Activated naive CD4-positive, alpha-beta T cell treated with anti-CD3 and anti-CD28 coated beads, Interleukin-2, amount 10 ng/mL, durations not matched to agents 7 days and 5 days (primary cell): Measurements from ENCODE around the gene ZC3H4.
A peak's percentile ranks its signal among the peaks of the same experiment; 100 is the strongest.

Experiments used
- CTCF ChIA-PET: fragments of 350-600 bp; sonication (Branson Sonifier 250); formaldehyde crosslinking; loops from one replicate; lab custom pipeline; 2021; ENCODE audit warnings: antibody characterized with exemption; lab: Charles Lee
- DNase-seq: peaks from one replicate; pipeline ENCODE4 v3.0.0-alpha.2; 2020
- H3K27ac Mint-ChIP-seq: one replicate; pipeline ENCODE4 v1.8.0; 2021; ENCODE audit warnings: mild to moderate bottlenecking, moderate library complexity, mixed read lengths
- H3K27me3 Mint-ChIP-seq: one replicate; pipeline ENCODE4 v1.8.0; 2021; ENCODE audit warnings: mild to moderate bottlenecking, mixed read lengths
- H3K36me3 Mint-ChIP-seq: one replicate; pipeline ENCODE4 v1.8.0; 2021; ENCODE audit warnings: mixed read lengths
- H3K4me1 Mint-ChIP-seq: one replicate; pipeline ENCODE4 v1.8.0; 2021; ENCODE audit warnings: mixed read lengths
- H3K4me3 Mint-ChIP-seq: one replicate; pipeline ENCODE4 v1.8.0; 2021; ENCODE audit warnings: mild to moderate bottlenecking, moderate library complexity, mixed read lengths
- H3K9me3 Mint-ChIP-seq: one replicate; pipeline ENCODE4 v1.8.0; 2021; ENCODE audit warnings: mixed read lengths

ZC3H4 gene

GRCh38 chr19:47129579-47129978 is 16.0 kb upstream of the ZC3H4 start:
- peaks cover 49% of the 10 kb centered on the region for H3K4me1 Mint-ChIP-seq
- peaks cover 34% of the 10 kb centered on the region for H3K36me3 Mint-ChIP-seq
- H3K27ac Mint-ChIP-seq, result no peak overlapping the region
- CTCF ChIA-PET, result interaction anchor here (1.5 kb wide), 1 partner anchor 51 kb away, joined by 3 read pairs; no protein-coding TSS in a partner anchor
- DNase-seq, result no peak
- H3K9me3 Mint-ChIP-seq, result peaks cover 3% of the 10 kb centered on the region
- H3K27me3 Mint-ChIP-seq, result peaks cover 7% of the 10 kb centered on the region
- H3K4me3 Mint-ChIP-seq, result no peak overlapping the region

DNA sequence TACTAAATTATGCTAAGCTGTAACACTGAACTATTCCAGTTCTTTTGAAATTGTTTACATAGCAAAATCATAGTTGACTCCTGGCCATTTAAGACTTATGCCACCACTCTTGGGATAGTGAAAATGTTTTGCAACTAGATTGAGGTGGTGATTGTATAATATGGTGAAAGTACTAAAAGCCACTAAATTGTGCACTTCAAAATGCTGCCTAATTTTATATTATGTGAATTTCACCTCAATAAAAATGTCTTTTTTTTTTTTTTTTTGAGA is 12.0 kb upstream of the ZC3H4 start:
- H3K9me3 Mint-ChIP-seq, result peaks cover 3% of the 10 kb centered on the region
- no peak overlapping the region for H3K27ac Mint-ChIP-seq
- CTCF ChIA-PET, result interaction anchor here (0.6 to 4.0 kb wide), 12 partner anchors 9 to 112 kb away, joined by 3 to 54 read pairs (median 6); partner anchors contain the start of gene ZC3H4
- no peak overlapping the region for H3K4me3 Mint-ChIP-seq
- DNase-seq, result no peak
- H3K4me1 Mint-ChIP-seq, result peaks cover 12% of the 10 kb centered on the region
- H3K27me3 Mint-ChIP-seq, result peaks cover 12% of the 10 kb centered on the region
- peaks cover 4% of the 10 kb centered on the region for H3K36me3 Mint-ChIP-seq

DNA sequence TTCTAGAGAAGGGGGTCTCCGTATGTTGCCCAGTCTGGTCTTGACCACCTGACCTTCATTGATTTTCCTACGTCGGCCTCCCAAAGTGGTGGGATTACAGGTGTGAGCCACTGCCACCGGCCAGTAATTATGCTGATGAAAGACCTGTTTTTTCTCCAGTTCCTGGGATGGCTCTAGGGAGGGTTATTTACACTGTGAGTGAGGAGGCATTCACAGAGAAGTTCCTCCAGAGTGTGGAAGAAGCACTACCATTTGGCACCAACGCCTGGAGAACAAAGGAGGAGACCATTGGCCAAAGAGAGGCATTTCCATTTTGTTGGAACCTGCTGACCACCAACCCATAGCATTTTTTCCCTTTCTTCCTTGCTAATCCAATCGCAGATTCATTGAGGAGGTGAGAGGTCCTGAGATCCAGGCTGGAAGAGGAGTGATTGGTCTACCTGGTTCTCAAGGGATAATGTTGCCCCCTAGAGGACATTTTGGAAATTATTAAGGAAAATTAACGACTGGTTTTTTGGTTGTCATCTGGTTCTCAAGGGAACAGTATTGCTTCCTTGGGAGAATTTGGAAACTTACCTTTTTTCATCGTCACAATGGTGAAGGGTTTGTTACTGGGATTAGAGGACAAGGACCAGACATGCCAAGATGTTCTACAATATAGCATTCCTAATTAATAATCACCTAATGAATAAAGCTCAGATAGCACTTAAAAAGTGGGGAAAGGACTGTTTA is 11.5 kb upstream of the ZC3H4 start:
- H3K36me3 Mint-ChIP-seq, result no peaks in the 10 kb centered on the region
- H3K27me3 Mint-ChIP-seq, result peaks cover 10% of the 10 kb centered on the region
- H3K9me3 Mint-ChIP-seq, result no peaks in the 10 kb centered on the region
- no peak overlapping the region for H3K27ac Mint-ChIP-seq
- no peak overlapping the region for H3K4me3 Mint-ChIP-seq
- DNase-seq, result no peak
- CTCF ChIA-PET, result interaction anchor here (0.6 to 4.7 kb wide), 14 partner anchors 9 to 112 kb away, joined by 3 to 54 read pairs (median 6); partner anchors contain the start of gene ZC3H4
- peaks cover 7% of the 10 kb centered on the region for H3K4me1 Mint-ChIP-seq

DNA sequence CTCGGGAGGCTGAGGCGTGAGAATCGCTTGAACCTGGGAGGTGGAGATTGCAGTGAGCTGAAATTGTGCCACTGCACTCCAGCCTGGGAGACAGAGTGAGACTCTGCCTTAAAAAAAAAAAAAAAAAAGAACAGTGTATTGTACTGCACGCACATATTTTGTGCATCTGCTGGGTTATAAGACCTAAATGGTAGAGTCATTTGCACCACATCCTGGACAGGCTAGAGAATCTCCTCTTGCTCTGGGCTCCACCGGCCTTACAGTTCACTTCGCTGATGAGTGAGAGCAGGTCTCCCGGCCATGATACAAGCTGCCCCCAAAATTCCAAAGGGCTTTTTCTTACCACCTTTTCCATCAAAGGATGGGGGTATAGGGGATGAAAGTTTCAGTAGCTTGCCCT is 9.8 kb upstream of the ZC3H4 start:
- no peak overlapping the region for H3K27ac Mint-ChIP-seq
- H3K4me1 Mint-ChIP-seq, result peaks cover 5% of the 10 kb centered on the region
- DNase-seq, result no peak
- H3K27me3 Mint-ChIP-seq, result peaks cover 7% of the 10 kb centered on the region
- CTCF ChIA-PET, result interaction anchor here (0.6 to 4.7 kb wide), 8 partner anchors 10 to 1056 kb away, joined by 3 to 42 read pairs (median 3); partner anchors contain the start of gene ZC3H4
- H3K9me3 Mint-ChIP-seq, result no peaks in the 10 kb centered on the region
- no peaks in the 10 kb centered on the region for H3K36me3 Mint-ChIP-seq
- no peak overlapping the region for H3K4me3 Mint-ChIP-seq

GRCh38 chr19:47122359-47123335 is 9.1 kb upstream of the ZC3H4 start:
- Mint-ChIP-seq H3K27me3 (peaks cover 13% of the 10 kb centered on the region), H3K36me3 (no peaks in the 10 kb centered on the region), H3K27ac (no peak overlapping the region), H3K4me3 (no peak overlapping the region), H3K4me1 (peaks cover 5% of the 10 kb centered on the region), H3K9me3 (no peaks in the 10 kb centered on the region)
- DNase-seq, result no peak
- CTCF ChIA-PET, result interaction anchor here (0.6 to 4.7 kb wide), 9 partner anchors 9 to 1055 kb away, joined by 3 to 42 read pairs (median 3); partner anchors contain the start of gene ZC3H4

DNA sequence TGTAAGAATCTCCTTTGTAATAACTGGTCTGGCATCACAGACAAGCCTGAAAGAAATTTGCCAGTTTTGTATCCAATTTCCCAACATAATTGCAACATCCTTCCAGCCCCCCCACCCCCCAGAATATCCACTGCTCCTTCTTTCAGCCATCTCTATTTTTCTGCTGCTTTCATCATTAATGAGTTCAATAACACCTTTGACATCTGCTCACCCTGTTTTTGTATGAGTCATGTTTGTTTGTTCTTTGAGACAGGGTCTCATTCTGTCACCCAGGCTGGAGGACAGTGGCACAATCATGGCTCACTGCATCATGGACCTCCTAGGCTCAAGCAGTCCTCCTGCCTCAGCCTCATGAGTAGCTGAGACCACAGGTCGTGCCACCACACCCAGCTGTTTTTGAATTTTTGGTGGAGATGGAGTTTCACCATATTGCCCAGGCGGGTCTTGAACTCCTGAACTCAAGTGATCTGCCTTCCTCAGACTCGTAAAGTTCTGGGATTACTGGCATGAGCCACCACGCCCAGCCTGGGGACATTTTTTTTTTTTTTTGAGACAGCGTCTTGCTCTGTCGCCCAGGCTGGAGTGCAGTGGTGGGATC is 7.0 kb upstream of the ZC3H4 start:
- H3K36me3 Mint-ChIP-seq, result no peaks in the 10 kb centered on the region
- no peak overlapping the region for H3K27ac Mint-ChIP-seq
- peaks cover 16% of the 10 kb centered on the region for H3K27me3 Mint-ChIP-seq
- H3K4me3 Mint-ChIP-seq, result no peak overlapping the region
- peaks cover 7% of the 10 kb centered on the region for H3K4me1 Mint-ChIP-seq
- CTCF ChIA-PET, result interaction anchor here (0.6 to 4.7 kb wide), 3 partner anchors 11 to 108 kb away, joined by 3 to 42 read pairs (median 3); no protein-coding TSS in a partner anchor
- DNase-seq, result no peak
- no peaks in the 10 kb centered on the region for H3K9me3 Mint-ChIP-seq

DNA sequence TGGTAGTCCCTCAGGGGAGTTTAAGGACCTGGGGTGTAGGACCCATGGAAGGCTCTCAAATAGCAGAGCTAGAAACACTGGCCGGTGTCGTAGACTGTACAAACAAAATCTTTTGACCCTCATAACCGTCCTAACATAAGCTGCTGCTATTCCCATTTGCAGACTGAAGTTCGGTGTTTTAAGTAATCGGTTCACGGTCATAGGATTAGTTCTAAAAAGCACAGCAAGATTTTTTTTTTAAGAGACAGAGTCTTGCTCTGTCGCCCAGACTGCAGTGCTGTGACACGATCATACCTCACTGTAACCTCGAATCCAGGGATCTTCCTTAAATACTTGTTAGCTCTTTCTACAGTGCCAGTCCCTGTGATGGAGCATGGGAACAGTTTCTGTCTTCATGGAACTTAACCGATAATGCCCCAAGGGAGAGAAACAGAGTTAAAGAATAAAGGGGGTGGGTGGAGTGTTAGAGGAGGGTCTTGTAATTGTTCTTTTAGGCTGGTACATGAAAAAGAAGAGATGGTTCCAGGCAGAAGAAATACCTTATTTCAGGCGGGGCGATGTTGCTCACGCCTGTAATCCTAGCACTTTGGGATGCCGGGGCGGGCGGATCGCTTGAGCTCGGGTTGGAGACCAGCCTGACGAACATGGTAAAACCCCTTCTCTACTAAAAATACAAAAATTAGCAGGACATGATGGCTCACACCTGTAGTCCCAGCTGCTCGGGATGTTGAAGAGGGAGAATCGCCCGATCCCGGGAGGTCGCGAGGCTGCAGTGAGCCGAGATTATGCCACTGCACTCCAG is 475 bp upstream of the ZC3H4 start:
- H3K36me3 Mint-ChIP-seq, result peaks cover 24% of the 10 kb centered on the region
- H3K4me1 Mint-ChIP-seq, result peaks cover 25% of the 10 kb centered on the region
- H3K27me3 Mint-ChIP-seq, result peaks cover 9% of the 10 kb centered on the region
- H3K27ac Mint-ChIP-seq, result peak overlapping the region; percentile 100
- DNase-seq, result no peak
- H3K4me3 Mint-ChIP-seq, result peak overlapping the region; percentile 94
- CTCF ChIA-PET, result interaction anchor here (1.2 to 4.5 kb wide), 7 partner anchors 9 to 130 kb away, joined by 3 to 29 read pairs (median 6); partner anchors contain the start of gene SAE1
- H3K9me3 Mint-ChIP-seq, result no peaks in the 10 kb centered on the region

GRCh38 chr19:47112166-47112996 is 1.2 kb downstream of the ZC3H4 start:
- CTCF ChIA-PET, result interaction anchor here (1.2 to 4.5 kb wide), 3 partner anchors 14 to 33 kb away, joined by 6 to 29 read pairs (median 17); partner anchors contain the start of gene SAE1
- Mint-ChIP-seq H3K4me3 (peak overlapping the region; percentile 94), H3K36me3 (peaks cover 40% of the 10 kb centered on the region), H3K27ac (peak overlapping the region; percentile 100), H3K4me1 (peaks cover 41% of the 10 kb centered on the region), H3K9me3 (no peaks in the 10 kb centered on the region), H3K27me3 (peaks cover under 1% of the 10 kb centered on the region)
- peak; percentile 93 for DNase-seq

DNA sequence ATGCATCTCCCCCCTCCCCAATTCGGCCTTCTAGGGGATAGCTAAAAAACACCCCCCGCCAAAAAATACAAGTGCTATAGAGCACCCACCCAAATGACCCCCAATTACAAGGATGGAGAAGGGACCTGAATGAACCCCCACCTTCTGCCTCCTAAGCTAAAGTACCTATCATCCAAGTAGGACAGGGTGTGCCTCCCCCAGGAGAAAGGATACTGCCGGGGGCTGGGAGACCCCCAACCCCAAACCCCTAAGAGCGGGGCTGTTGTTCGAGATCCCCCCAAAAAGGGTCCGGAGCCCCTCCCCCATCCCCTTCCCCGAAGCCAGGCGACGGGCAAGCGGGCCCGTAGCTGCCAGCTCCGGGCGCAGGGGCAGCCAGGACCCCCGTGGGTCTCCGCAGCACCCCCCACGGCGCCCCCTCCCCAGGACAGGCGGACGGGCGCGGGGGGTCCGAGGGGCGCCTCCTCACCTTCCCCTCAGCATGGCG is 1.9 kb downstream of the ZC3H4 start:
- Mint-ChIP-seq H3K4me1 (peaks cover 48% of the 10 kb centered on the region), H3K4me3 (peak overlapping the region; percentile 94), H3K27me3 (no peaks in the 10 kb centered on the region), H3K27ac (peak overlapping the region; percentile 100), H3K9me3 (no peaks in the 10 kb centered on the region), H3K36me3 (peaks cover 44% of the 10 kb centered on the region)
- CTCF ChIA-PET, result no interaction called here
- DNase-seq, result no peak

DNA sequence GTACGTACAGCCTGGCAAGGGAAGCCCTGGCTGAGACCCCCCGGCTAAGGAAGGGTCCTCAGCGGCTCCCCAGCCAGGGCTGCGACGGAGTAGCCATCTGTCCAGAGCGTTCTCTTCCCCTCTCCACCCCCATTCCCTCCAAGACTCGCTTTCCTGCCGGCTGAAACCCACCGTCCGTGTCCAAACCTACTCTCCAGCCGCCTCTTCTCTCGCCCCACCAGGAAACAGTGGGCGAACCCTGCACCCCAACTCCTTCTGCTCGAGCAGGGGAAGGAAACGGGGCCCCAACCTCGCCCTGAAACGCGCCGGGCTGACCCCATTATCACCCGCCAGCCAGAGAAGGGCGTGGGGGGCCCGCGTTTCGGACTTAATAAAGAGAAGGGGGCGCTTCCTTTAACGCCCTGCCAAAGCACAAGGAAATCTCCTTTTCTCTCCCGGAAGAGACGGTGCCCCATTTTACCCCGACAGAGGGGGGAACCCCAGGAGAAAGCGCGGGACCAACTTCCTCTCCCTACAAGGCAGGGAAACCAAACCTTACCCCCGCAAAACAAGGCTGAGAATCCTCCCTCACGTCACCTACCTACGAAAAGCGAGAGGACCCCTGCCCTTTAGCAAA is 2.5 kb downstream of the ZC3H4 start:
- DNase-seq, result peak; percentile 61
- CTCF ChIA-PET, result no interaction called here
- Mint-ChIP-seq H3K27ac (peak overlapping the region; percentile 100), H3K27me3 (no peaks in the 10 kb centered on the region), H3K4me3 (peak overlapping the region; percentile 94), H3K9me3 (no peaks in the 10 kb centered on the region), H3K36me3 (peaks cover 44% of the 10 kb centered on the region), H3K4me1 (peaks cover 51% of the 10 kb centered on the region)

DNA sequence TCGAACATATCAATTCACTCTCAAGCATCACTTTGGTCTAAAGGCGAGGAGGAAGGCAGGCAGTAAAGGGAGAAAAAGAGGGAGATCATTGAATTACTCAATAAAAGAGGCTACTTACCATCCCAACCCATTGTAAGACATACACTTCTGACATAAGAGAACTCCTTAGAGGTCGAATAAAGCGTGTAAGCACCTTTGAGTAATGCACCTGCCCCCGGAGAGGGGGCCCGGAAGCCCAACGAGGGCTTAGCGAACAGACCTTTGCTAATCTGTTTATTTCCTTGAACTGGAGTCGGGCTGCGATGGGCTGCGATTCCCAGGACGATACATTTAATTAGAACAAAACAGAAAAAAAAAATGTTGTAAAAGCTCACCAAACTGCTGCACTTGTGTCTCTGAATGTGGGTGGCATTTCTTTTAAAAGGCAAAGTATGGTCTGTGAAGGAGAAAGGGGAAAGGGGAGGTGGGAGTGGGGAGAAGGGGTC is 3.0 kb downstream of the ZC3H4 start:
- Mint-ChIP-seq H3K27ac (peak overlapping the region; percentile 100), H3K9me3 (no peaks in the 10 kb centered on the region), H3K27me3 (no peaks in the 10 kb centered on the region), H3K36me3 (peaks cover 50% of the 10 kb centered on the region), H3K4me1 (peaks cover 57% of the 10 kb centered on the region), H3K4me3 (peak overlapping the region; percentile 94)
- DNase-seq, result peak; percentile 59
- CTCF ChIA-PET, result interaction anchor here (0.9 kb wide), 1 partner anchor 17 kb away, joined by 3 read pairs; no protein-coding TSS in a partner anchor
